ENCODE results near the gene ERF. TPM values are rescaled to one million over a fixed set of nuclear protein-coding genes. Genes with fewer than 3 reads are reported as not detected.
"Not testable (repeated sequence)": the region's sequence is repeated elsewhere in the genome, so short reads cannot be mapped to it uniquely, and the experiment has no call there.

The ERF gene
- polyA plus RNA-seq, 2 of the 4 experiments (the other 2 are of a cell fraction), result 103 to 120 TPM

DNA sequence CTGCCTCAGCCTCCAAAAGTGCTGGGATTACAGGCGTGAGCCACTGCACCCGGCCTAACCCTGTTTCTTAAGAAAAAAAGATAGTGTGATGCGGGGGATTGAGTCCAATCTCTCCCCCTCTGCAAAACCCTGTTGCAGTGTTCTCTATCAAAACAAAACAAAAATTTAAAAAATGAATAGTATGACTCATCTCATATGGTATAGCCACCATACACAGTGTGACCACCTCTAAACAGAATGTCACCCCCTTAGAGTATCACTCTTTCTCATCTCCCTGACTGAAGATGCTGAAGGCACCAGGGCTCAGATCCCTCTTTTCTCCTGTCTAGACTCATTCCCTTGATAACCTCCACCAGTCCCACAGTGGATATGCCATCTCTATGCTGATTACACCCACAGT lies 6.8 kb upstream of the ERF start:
- Histone ChIP-seq H3K9me3 (no peaks in the 10 kb centered on the region), H3K4me3 (no peak overlapping the region), H3K4me1 (peaks cover 12% of the 10 kb centered on the region), H3K27ac (no peak overlapping the region), H3K4me2 (no peak overlapping the region)
- POLR2A ChIA-PET, result no interaction called here
- DNase-seq (ENCODE audit: low read depth in 1 of 2, low spot score in 1 of 2) (no peak), FAIRE-seq (no peak), ATAC-seq (peak; percentile 30 to 41; a peak in 5 of 6 replicates)
- TF ChIP-seq FOSL2 (IDR thresholded peaks at IDR 0.05), result no peak
- TF ChIP-seq FOSL2 (CRISPR knock-in tag; IDR thresholded peaks at IDR 0.05), result peak; percentile 82
- TF ChIP-seq CHD4 (IDR thresholded peaks at IDR 0.05; ENCODE audit: borderline replicate concordance), result no peak
- 92% methylated on average over 3 of the region's 3 CpGs for WGBS (ENCODE audit: missing lambda C conversion rate)
- CTCF ChIA-PET, result interaction anchor here (0.6 to 3.7 kb wide), 7 partner anchors 9 to 281 kb away, joined by 3 to 45 read pairs (median 6); no protein-coding TSS in a partner anchor

DNA sequence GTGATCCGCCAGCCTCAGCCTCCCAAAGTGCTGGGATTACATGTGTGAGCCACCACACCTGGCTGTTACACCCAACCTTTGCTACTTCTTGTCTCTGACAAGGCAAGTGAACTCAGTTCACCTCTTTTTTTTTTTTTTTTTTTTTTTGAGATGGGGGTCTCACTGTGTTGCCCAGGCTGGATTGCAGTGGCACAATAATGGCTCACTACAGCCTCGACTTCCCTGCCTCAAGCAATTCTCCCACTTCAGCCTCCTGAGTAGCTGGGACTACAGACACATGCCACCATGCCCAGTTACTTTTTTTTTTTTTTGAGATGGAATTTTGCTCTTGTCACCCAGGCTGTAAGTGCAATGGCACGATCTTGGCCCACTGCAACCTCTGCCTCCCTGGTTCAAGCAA lies 2.9 kb upstream of the ERF start:
- CTCF ChIA-PET, result interaction anchor here (0.6 to 5.4 kb wide), 10 partner anchors 8 to 58 kb away, joined by 3 to 82 read pairs (median 8); partner anchors contain the start of gene GSK3A
- not testable (repeated sequence) for H3K4me3 ChIP-seq
- WGBS (ENCODE audit: missing lambda C conversion rate), result 88% methylated on average over 3 of the region's 3 CpGs

DNA sequence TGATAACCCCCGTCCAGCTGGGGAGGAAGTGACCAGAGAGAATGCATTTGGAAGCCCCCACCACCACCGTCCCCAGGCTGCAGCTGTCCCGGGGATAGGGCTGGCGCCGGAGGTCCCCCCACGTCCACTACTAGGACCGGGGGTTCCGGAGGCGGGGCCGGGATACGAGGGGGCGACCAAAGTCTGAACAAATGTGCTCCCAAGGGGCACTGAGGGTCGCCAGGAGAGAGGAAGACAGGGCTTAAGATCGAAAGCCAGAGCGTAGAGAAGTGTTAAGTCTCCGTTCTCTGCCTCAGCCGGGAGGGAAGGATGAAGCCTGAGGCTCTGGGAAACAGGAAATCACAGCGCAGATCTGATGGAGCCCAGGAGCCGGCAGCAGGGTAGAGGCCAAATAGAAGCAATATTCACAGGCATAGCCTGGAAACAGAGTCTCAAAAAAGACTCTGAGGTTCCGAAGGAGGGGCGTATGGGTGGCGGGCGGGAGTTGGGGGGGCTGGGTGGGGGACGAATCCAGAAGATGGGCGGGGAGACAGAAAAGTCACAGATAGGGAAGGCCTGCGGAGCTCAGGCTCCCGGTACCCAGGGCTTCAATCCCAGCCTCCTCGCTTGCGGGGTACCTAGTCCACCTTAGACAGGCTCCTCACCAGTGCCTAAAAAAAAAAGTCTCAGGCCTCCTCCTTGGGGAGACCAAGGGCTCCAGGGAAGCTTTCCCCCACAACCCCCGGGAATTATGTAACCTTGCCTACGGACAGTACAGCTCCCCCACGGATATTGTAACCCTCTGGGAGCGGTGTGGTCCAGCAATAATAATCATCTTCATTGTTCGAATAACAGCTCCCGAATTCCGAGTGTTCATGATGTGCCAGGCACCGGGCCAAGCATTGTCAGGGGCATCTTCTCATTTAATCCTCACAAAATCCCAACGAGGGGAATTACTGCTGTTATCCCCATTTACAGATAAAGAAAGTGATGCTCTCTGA lies 1.1 kb upstream of the ERF start:
- peaks cover 37% of the 10 kb centered on the region for H3K4me1 ChIP-seq
- ChIA-PET CTCF (interaction anchor here (0.6 to 5.4 kb wide), 14 partner anchors 9 to 165 kb away, joined by 3 to 82 read pairs (median 4); partner anchors contain the start of genes GSK3A, PAFAH1B3 and POU2F2), POLR2A (interaction anchor here (0.7 to 2.1 kb wide), 7 partner anchors 10 to 180 kb away, joined by 3 to 17 read pairs (median 3); partner anchors contain the start of genes GSK3A and ZNF574)
- DNase-seq (ENCODE audit: low read depth in 1 of 2, low spot score in 1 of 2) (peak; percentile 80 to 84), FAIRE-seq (peak; percentile 91), ATAC-seq (peak; percentile 37 to 61)
- TF ChIP-seq POLR2A (IDR thresholded peaks at IDR 0.05; ENCODE audit: low read length), result peak; percentile 29; the same call in 1 of the 2 replicates
- peak; percentile 31 to 33; a peak in 3 of 5 replicates for TF ChIP-seq JUN (IDR thresholded peaks at IDR 0.05)
- TF ChIP-seq TP53 (CRISPR knock-in tag; IDR thresholded peaks at IDR 0.05), result peak; percentile 30; the same call in 1 of the 2 replicates
- peak; percentile 32; the same call in 1 of the 2 replicates for TF ChIP-seq RCOR1 (IDR thresholded peaks at IDR 0.05; ENCODE audit: low read depth, low read length)
- TF ChIP-seq HOXB13 (CRISPR knock-in tag; IDR thresholded peaks at IDR 0.05; ENCODE audit: low read depth), result no peak
- TF ChIP-seq, protein P1, sequence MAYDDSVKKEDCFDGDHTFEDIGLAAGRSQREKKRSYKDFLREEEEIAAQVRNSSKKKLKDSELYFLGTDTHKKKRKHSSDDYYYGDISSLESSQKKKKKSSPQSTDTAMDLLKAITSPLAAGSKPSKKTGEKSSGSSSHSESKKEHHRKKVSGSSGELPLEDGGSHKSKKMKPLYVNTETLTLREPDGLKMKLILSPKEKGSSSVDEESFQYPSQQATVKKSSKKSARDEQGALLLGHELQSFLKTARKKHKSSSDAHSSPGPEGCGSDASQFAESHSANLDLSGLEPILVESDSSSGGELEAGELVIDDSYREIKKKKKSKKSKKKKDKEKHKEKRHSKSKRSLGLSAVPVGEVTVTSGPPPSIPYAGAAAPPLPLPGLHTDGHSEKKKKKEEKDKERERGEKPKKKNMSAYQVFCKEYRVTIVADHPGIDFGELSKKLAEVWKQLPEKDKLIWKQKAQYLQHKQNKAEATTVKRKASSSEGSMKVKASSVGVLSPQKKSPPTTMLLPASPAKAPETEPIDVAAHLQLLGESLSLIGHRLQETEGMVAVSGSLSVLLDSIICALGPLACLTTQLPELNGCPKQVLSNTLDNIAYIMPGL (CRISPR knock-in tag; IDR thresholded peaks at IDR 0.05; ENCODE audit: borderline replicate concordance), result no peak
- no peak for TF ChIP-seq ESRRA (IDR thresholded peaks at IDR 0.05; ENCODE audit: borderline replicate concordance, low read length)
- TF ChIP-seq CEBPB (IDR thresholded peaks at IDR 0.05), result peak in 1 of 2 experiments; percentile 65; a peak in 2 of 4 replicates
- TF ChIP-seq ZFP36 (IDR thresholded peaks at IDR 0.05; ENCODE audit: borderline replicate concordance, partially characterized antibody), result no peak
- TF ChIP-seq, protein P2, sequence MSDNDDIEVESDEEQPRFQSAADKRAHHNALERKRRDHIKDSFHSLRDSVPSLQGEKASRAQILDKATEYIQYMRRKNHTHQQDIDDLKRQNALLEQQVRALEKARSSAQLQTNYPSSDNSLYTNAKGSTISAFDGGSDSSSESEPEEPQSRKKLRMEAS (IDR thresholded peaks at IDR 0.05), result peak; percentile 18; the same call in 1 of the 2 replicates
- TF ChIP-seq, protein P3, sequence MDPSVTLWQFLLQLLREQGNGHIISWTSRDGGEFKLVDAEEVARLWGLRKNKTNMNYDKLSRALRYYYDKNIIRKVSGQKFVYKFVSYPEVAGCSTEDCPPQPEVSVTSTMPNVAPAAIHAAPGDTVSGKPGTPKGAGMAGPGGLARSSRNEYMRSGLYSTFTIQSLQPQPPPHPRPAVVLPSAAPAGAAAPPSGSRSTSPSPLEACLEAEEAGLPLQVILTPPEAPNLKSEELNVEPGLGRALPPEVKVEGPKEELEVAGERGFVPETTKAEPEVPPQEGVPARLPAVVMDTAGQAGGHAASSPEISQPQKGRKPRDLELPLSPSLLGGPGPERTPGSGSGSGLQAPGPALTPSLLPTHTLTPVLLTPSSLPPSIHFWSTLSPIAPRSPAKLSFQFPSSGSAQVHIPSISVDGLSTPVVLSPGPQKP (IDR thresholded peaks at IDR 0.05; ENCODE audit: low read depth, low read length), result 0 out of 2 replicates have a peak, but pooled peaks have one; percentile 19
- peak overlapping the region; percentile 94 for H3K4me3 ChIP-seq
- H3K9me3 ChIP-seq, result no peaks in the 10 kb centered on the region
- peak overlapping the region; percentile 92 for H3K4me2 ChIP-seq
- WGBS (ENCODE audit: missing lambda C conversion rate), result 6% methylated on average over 35 of the region's 38 CpGs
- H3K27ac ChIP-seq, result peak overlapping the region; percentile 94 to 96

More for the DNA sequence above, 2.9 kb upstream of the ERF start:
- H3K9me3 ChIP-seq; DNase-seq (ENCODE audit: low read depth in 1 of 2, low spot score in 1 of 2); FAIRE-seq; H3K4me2 ChIP-seq; ATAC-seq: not testable (repeated sequence)
- Histone ChIP-seq H3K27ac (peak overlapping the region in 1 of 2 experiments; percentile 61; a peak in 2 of 6 replicates), H3K4me1 (peaks cover 20% of the 10 kb centered on the region)
- POLR2A ChIA-PET, result interaction anchor here (0.6 to 1.6 kb wide), 2 partner anchors 15 to 28 kb away, joined by 6 to 7 read pairs; partner anchors contain the start of gene GSK3A

Measured in A549 (cell line).